Measurements from ENCODE around the gene TOMM22.
A peak's percentile ranks its signal among the peaks of the same experiment; 100 is the strongest.

TOMM22 gene

DNA sequence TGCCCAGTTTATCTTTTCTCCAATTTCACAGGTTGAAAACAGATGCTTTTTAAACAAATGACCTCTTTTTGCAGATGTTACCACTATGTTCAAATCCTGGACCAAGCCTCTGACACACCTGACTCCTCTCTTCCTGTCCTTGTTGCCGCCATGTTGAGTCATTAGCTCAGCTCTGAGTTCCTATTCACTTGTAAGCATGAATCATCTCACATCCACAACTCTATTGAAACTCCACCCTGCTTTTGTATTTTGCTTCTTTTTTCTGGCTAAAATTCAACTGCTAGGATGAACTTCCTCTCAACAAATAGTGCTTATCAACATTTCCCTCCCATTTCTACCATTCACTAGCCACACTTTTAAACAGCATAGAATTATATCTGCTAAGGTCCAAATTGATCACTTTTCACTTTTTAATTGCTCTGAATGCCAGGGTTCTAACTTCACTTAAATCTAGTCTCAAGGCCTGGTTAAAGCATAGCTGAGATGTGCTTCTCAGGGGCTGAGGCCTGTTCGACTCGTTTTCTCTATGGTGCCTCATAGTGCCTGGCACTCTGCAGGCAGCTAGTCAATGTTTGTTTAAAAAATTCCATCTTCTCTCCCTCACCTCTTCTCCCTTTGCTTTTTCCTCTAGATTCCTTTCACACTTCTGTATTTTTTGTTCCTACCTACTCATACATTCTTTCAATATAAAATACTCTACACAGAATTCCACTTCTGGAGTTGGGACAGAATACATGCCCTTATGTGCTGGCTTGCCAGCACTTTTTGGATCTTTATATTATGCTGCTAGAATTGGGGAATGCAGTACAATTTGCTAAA, 15.1 kb downstream of the TOMM22 start:
- DNase-seq, result peak; percentile 70

GRCh38 chr22:38697425-38698089, 15.8 kb downstream of the TOMM22 start:
- peak; percentile 51 for DNase-seq

GRCh38 chr22:38698407-38699094, 16.8 kb downstream of the TOMM22 start:
- no peak for DNase-seq

GRCh38 chr22:38699143-38699542, 17.4 kb downstream of the TOMM22 start:
- peak; percentile 26 for DNase-seq

GRCh38 chr22:38699784-38700183, 18.0 kb downstream of the TOMM22 start:
- DNase-seq, result peak; percentile 46

- no peak for DNase-seq
These were observed 18.6 kb downstream of the TOMM22 start for GRCh38 chr22:38700270-38700788.

DNA sequence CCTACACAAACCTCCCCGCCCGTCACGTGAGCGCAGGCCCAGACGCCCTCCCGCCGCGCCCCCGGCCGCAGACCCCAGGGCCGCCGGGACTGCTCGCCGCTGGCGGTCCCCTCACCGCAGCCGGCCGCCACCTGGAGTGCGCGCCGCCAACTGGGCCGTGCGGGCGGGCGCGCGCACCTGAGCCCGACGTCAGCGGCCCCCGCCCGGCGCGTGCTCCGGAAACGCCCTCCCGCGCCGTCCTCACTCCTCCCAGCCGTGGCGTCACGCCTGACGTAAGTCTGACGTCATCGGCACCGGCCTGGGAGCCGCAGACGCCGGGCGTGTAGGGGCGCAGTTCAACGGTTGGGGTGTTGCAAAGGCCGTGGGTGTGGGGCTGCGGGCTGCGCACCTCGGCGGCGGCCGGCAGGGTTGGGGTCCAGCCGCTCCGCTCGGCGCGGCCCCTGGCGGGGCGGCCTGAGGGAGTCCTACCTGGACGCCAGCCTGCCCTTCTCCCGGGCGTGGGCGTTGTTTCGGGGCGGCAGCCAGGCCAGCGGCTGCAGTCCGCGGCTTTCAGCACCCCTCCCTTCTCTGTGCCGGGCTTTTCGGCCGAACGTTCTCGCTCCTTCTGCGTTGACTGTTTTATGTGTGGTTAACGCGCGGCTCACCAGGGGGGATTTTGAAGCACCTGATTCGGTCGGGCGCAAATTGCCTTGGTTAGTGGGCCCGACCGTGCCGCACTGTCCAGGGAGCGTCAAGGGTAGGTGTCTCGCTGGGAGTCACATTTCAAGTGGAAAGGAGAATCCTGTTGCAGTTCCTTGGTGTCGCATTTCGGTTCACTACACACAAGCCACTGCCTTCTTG, 19.3 kb downstream of the TOMM22 start, which contains the start of gene JOSD1:
TSS of gene JOSD1 (minus strand) at position 155 of the 840 bp plus-strand sequence. CDS start 956 bp downstream, outside the sequence.
- peak; percentile 95 for DNase-seq

DNA sequence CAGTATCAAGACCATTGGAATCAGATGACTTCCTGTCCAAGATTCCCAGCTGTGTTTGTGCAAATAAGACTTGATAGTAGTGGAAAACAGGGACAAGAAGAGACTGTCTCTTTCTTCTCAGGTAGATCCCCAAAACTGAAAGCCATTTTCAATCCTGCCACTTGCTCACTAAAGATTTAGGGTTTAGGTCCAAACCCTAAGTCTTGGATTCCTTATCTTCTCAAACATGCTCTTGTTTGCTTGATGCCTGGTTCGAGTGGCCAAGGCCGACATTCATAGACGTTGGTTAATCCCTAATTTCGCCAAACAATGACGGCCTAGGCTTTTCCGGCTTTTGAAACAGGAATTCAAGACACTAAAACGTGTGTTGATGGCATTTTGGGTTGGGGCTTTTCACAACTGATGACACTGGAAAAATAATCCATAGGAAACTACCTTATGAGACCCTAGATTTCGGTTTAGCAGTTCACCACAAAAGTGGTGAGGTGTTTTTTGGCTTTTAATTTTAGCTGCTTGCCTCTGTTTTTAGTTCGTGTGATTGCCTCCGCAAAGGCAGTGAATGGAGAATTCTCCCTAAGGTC, 23.0 kb downstream of the TOMM22 start:
- no peak for DNase-seq

GRCh38 chr22:38705235-38706100, 23.7 kb downstream of the TOMM22 start, which contains the start of gene GTPBP1:
Gene GTPBP1 (plus strand): TSS chr22:38705944. CDS start chr22:38705956, 12 bp downstream.
- DNase-seq, result peak; percentile 100

- peak; percentile 43 for DNase-seq
These were observed 24.5 kb downstream of the TOMM22 start for GRCh38 chr22:38706101-38706900.

DNA sequence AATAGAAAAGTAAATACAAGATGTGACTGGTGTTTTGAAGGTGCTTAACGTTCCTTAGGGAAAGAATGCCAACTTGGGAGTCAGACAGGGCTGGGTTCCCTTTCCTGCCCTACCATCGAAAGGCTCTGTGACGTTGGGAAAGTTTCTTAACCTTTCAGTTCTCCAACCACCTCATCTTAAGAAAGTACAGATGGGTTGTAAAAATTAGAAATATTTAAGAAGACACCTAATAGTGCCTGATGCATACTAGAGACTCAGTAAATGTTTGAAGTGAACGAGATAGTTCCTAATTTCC, 25.1 kb downstream of the TOMM22 start:
- DNase-seq, result peak; percentile 42

DNA sequence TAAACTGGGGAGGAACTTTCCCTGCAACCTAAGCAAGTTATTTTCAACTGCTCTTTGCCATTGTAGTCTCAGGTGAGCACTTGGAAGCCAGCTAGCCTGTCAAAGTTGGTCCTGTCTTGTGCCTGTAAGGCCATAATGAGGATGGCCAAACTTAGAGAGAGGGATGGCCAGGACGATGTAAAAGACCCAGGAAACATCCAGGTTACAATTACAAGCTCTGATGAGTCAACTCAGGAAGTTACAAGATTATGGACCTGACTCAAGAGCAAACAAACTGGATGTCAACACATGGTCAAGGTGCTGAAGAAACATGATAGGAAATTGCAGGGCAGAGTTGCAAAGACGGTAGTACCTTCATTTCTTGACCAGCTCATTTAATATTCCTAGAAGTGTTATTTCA, 25.6 kb downstream of the TOMM22 start:
- DNase-seq, result no peak

DNA sequence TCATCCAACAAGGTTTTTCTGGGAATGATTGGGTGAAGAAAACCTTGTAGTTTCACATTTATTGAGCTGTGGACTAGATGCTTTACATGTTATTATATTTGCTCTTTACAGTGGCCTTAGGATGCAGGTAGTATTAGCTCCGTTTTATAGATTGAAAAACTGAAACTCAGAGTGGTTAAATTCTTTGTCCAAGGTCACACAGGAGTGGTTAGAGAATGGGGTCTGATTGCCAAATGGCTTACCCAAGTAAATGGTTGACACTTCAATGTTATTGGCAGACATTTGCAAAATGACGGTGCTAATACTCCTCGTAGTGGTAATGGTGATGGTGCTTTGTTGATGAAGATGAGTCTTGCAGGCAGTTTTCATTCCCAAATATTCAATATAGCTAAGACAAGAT, 26.2 kb downstream of the TOMM22 start:
- no peak for DNase-seq

GRCh38 chr22:38709306-38709705, 27.5 kb downstream of the TOMM22 start:
- DNase-seq, result no peak

GRCh38 chr22:38710351-38710750, 28.6 kb downstream of the TOMM22 start:
- no peak for DNase-seq

DNA sequence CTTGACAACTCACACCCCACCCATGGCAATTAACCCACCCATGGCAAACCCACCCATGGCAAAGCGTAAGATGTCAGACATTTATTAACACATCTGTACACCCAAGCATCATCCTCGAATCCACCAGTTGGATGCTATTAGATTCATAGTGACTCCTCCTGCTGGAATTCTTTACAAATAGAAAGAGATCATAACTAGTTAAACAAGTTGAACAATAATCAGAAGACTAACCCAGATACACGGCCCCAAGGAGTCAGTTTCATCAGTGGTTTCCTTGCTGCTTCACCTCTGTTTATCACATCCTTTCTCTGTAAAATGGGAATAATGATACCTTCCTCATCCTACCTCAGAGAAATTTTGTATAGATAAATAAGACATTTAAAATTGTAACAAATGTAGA, 29.1 kb downstream of the TOMM22 start:
- no peak for DNase-seq

DNA sequence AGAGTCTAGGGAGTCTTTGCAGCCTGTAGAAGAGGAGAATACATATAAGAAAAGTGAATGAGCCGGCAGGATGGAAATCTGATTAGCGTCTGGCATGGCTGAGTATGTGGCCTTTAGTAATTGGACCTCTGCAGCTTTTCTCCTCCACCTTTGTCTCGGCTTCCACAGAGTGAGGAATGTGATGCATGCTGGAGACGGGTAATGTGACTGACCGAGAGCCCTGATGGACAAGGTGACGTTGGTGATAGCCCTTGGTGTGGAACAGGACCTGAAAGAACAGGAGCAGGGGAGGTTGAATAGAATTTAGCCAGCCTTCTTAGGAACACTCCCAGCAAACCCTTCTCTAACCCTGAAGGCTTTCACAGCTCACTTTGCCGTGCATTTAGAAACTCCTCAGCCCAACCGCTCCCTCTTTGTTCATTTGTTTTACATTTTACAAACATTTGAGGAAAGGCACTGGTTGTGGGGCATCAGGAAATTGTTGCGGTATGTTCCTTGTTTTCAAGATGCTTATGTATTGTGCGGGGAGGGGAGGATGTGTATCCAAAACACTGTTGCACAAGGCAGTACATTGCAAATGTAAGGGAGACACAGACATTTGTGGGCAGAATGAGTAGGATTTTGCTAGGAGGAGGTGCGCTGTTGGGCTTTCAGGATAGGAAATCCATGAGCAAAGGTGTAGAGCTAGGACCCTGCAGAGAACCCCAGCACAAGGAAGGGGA, 30.9 kb downstream of the TOMM22 start:
- no peak for DNase-seq

- peak; percentile 29 for DNase-seq
These were observed 32.2 kb downstream of the TOMM22 start for GRCh38 chr22:38713921-38714320.

- no peak for DNase-seq
These were observed 33.5 kb downstream of the TOMM22 start for GRCh38 chr22:38715176-38715764.

Measured in OCI-M1 (cell line).